ENCODE measurements around the gene NEK6.

NEK6 gene

GRCh38 chr9:124342776-124343485 lies 85.2 kb downstream of the NEK6 start:
- DNase-seq (ENCODE audit: low read depth): peak; percentile 95

- no peak for DNase-seq (ENCODE audit: low read depth)
Measured at GRCh38 chr9:124343533-124344290, 86.0 kb downstream of the NEK6 start.

- DNase-seq (ENCODE audit: low read depth): no peak
Measured at GRCh38 chr9:124344291-124345050, 86.7 kb downstream of the NEK6 start.

- DNase-seq (ENCODE audit: low read depth): no peak
Measured at GRCh38 chr9:124345063-124345462, 87.3 kb downstream of the NEK6 start.

GRCh38 chr9:124345751-124346281 lies 88.1 kb downstream of the NEK6 start:
- no peak for DNase-seq (ENCODE audit: low read depth)

- no peak for DNase-seq (ENCODE audit: low read depth)
Measured at GRCh38 chr9:124346347-124347163, 88.8 kb downstream of the NEK6 start.

GRCh38 chr9:124347206-124347967 lies 89.6 kb downstream of the NEK6 start:
- no peak for DNase-seq (ENCODE audit: low read depth)

- DNase-seq (ENCODE audit: low read depth): no peak
Measured at GRCh38 chr9:124347968-124348358, 90.2 kb downstream of the NEK6 start.

- no peak for DNase-seq (ENCODE audit: low read depth)
Measured at GRCh38 chr9:124348363-124348762, 90.6 kb downstream of the NEK6 start.

- DNase-seq (ENCODE audit: low read depth): no peak
Measured at GRCh38 chr9:124348831-124349230, 91.1 kb downstream of the NEK6 start.

GRCh38 chr9:124349267-124349666 lies 91.5 kb downstream of the NEK6 start:
- no peak for DNase-seq (ENCODE audit: low read depth)

- DNase-seq (ENCODE audit: low read depth): no peak
Measured at GRCh38 chr9:124349675-124350493, 92.1 kb downstream of the NEK6 start.

- no peak for DNase-seq (ENCODE audit: low read depth)
Measured at GRCh38 chr9:124350494-124351263, 92.9 kb downstream of the NEK6 start.

GRCh38 chr9:124351672-124352468 lies 94.1 kb downstream of the NEK6 start:
- DNase-seq (ENCODE audit: low read depth): no peak

- no peak for DNase-seq (ENCODE audit: low read depth)
Measured at GRCh38 chr9:124352616-124353015, 94.9 kb downstream of the NEK6 start.

- DNase-seq (ENCODE audit: low read depth): no peak
Measured at GRCh38 chr9:124353166-124353768, 95.5 kb downstream of the NEK6 start.

GRCh38 chr9:124353811-124354274 lies 96.1 kb downstream of the NEK6 start:
- peak; percentile 32 for DNase-seq (ENCODE audit: low read depth)
